ENCODE data around the gene MINDY4.

The MINDY4 gene

DNA sequence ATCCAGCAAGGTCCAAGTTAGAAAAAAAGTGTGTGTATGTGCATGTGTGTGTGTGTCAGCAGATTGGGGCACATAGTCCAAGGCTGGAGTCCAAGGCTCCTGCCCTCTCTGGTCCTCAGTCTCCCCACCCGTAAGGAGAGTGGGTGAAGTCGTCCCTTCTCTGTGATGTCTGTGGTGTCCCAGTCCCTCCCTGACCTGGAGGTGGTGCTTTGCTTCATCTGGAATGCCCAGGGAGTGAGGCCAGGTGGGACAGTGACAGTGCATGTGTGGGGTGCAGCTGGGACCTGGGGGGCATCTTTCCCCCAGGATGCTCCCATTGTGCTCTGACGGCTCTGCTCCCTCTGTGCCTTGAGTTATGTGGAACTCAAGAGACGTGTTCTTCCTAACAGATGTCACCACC lies 158.5 kb downstream of the MINDY4 start:
- no peak for FAIRE-seq
- no peak for DNase-seq (ENCODE audit: insufficient read length, low spot score)
- no peak for TF ChIP-seq SPI1 (IDR thresholded peaks at IDR 0.05; ENCODE audit: low read depth, low read length)
- TF ChIP-seq POLR2A (IDR thresholded peaks at IDR 0.05; ENCODE audit: low read depth, low read length) = no peak
- TF ChIP-seq POLR2AphosphoS5 (IDR thresholded peaks at IDR 0.05; ENCODE audit: low read depth, low read length) = no peak
- no peak for TF ChIP-seq POU2F2 (IDR thresholded peaks at IDR 0.05; ENCODE audit: low read depth, low read length)
- no peak for TF ChIP-seq PAX5 (IDR thresholded peaks at IDR 0.05; ENCODE audit: insufficient read depth, low read length, severe bottlenecking)

GRCh38 chr7:30930621-30931020 lies 159.4 kb downstream of the MINDY4 start:
- FAIRE-seq (no peak), DNase-seq (ENCODE audit: insufficient read length, low spot score) (no peak)
- TF ChIP-seq POLR2AphosphoS5 (IDR thresholded peaks at IDR 0.05; ENCODE audit: low read depth, low read length) (no peak), TAF1 (IDR thresholded peaks at IDR 0.05; ENCODE audit: low read depth, low read length) (no peak), PAX5 (IDR thresholded peaks at IDR 0.05; ENCODE audit: insufficient read depth, low read length, severe bottlenecking) (no peak), POLR2A (IDR thresholded peaks at IDR 0.05; ENCODE audit: low read depth, low read length) (no peak), POU2F2 (IDR thresholded peaks at IDR 0.05; ENCODE audit: low read depth, low read length) (no peak), SPI1 (IDR thresholded peaks at IDR 0.05; ENCODE audit: low read depth, low read length) (no peak)

DNA sequence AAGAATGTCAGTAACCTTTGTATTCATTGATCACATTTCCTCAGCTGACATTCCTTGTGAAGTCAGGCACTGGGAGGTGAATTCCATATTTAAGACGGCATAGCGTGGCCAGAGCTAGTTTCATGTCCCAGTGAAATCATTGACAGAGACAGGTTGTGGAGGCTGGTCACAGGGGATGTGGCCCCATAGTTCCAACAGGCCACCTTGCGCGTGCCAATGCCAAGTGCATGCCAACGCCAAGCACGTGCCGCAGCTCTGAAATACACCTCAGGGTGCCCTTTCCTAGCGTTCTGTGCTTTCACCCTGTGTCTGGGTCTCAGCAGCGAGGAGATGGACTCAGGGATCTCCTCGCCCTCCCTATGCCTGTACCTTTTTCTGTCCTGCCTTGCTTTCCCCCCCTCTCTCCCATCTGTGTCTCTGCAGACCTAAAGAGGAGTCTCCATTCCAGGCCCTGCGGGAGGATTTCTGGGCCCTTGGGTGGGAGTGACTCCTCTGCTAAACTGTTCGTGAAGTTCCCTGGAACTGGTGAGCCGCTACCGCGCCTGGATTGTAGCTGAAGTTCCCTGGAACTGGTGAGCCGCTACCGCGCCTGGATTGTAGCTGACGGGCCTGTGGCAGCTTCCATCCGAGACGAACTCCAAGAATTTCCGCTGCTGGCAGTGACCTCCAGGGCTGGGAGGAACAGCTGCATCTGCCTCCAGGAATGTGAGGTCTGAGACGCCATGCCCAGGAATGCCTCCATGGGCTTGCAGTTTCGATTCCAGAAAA lies 160.1 kb downstream of the MINDY4 start:
- DNase-seq (ENCODE audit: insufficient read length, low spot score) (no peak), FAIRE-seq (no peak)
- no peak for TF ChIP-seq POLR2AphosphoS5 (IDR thresholded peaks at IDR 0.05; ENCODE audit: low read depth, low read length)
- TF ChIP-seq POU2F2 (IDR thresholded peaks at IDR 0.05; ENCODE audit: low read depth, low read length) = no peak
- TF ChIP-seq POLR2A (IDR thresholded peaks at IDR 0.05; ENCODE audit: low read depth, low read length) = no peak
- no peak for TF ChIP-seq TAF1 (IDR thresholded peaks at IDR 0.05; ENCODE audit: low read depth, low read length)
- TF ChIP-seq SPI1 (IDR thresholded peaks at IDR 0.05; ENCODE audit: low read depth, low read length) = no peak
- TF ChIP-seq PAX5 (IDR thresholded peaks at IDR 0.05; ENCODE audit: insufficient read depth, low read length, severe bottlenecking) = no peak

DNA sequence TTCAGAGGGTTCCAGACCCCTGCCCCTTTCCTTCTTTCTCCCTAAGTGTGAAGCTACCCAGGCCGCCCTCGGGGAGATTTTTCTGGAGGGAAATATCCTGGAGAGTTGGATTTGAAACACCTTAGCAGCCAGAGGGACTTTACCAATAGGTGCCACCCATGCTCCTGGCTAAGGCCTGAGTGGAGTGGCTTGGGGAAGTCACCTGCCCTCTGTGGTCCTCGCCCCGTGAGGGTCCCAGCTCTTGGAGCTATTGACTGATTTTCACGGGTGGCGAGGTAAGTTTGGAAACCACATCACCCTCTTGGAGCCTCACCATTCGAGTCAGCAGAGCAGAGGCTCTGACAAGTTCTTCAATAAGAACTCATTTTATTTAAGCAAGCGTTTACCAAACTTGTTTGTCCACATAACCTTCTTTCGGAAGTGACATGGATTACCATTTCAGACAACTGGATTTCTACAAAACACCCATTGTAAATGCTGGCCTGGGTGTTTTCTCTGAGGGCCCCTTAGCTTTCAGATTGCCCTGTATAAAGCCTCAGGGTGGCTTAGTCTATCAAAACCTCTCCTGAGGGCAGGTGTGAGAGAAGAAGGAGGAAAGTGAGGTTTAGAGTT lies 160.8 kb downstream of the MINDY4 start:
- FAIRE-seq (no peak), DNase-seq (ENCODE audit: insufficient read length, low spot score) (no peak)
- TF ChIP-seq POLR2A (IDR thresholded peaks at IDR 0.05; ENCODE audit: low read depth, low read length) = no peak
- no peak for TF ChIP-seq PAX5 (IDR thresholded peaks at IDR 0.05; ENCODE audit: insufficient read depth, low read length, severe bottlenecking)
- no peak for TF ChIP-seq POU2F2 (IDR thresholded peaks at IDR 0.05; ENCODE audit: low read depth, low read length)
- no peak for TF ChIP-seq POLR2AphosphoS5 (IDR thresholded peaks at IDR 0.05; ENCODE audit: low read depth, low read length)
- TF ChIP-seq TAF1 (IDR thresholded peaks at IDR 0.05; ENCODE audit: low read depth, low read length) = no peak
- TF ChIP-seq SPI1 (IDR thresholded peaks at IDR 0.05; ENCODE audit: low read depth, low read length) = no peak

DNA sequence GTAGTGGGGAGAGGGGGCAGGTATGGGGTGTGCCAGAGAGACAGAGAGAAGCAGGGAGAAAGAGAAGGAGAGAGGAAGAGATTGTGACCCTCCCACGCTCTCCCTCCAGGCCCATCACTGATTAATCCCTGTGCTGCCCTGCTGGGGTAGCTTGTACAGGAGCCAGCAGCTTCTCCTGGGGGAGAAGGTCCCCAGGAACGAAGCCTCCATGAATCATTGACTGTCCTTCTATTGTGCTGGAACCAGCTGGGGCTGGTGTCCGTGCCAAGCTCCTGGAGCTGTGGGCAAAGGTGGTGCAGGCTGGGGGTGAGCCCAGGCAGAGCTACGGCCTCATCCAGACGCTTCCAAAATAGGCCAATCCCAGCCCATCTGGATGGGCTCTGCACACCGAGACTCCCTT lies 161.3 kb downstream of the MINDY4 start:
- no peak for TF ChIP-seq TAF1 (IDR thresholded peaks at IDR 0.05; ENCODE audit: low read depth, low read length)
- TF ChIP-seq PAX5 (IDR thresholded peaks at IDR 0.05; ENCODE audit: insufficient read depth, low read length, severe bottlenecking) = no peak
- TF ChIP-seq POLR2A (IDR thresholded peaks at IDR 0.05; ENCODE audit: low read depth, low read length) = no peak
- TF ChIP-seq POLR2AphosphoS5 (IDR thresholded peaks at IDR 0.05; ENCODE audit: low read depth, low read length) = no peak
- TF ChIP-seq SPI1 (IDR thresholded peaks at IDR 0.05; ENCODE audit: low read depth, low read length) = no peak
- TF ChIP-seq POU2F2 (IDR thresholded peaks at IDR 0.05; ENCODE audit: low read depth, low read length) = no peak
- FAIRE-seq (no peak), DNase-seq (ENCODE audit: insufficient read length, low spot score) (no peak)

DNA sequence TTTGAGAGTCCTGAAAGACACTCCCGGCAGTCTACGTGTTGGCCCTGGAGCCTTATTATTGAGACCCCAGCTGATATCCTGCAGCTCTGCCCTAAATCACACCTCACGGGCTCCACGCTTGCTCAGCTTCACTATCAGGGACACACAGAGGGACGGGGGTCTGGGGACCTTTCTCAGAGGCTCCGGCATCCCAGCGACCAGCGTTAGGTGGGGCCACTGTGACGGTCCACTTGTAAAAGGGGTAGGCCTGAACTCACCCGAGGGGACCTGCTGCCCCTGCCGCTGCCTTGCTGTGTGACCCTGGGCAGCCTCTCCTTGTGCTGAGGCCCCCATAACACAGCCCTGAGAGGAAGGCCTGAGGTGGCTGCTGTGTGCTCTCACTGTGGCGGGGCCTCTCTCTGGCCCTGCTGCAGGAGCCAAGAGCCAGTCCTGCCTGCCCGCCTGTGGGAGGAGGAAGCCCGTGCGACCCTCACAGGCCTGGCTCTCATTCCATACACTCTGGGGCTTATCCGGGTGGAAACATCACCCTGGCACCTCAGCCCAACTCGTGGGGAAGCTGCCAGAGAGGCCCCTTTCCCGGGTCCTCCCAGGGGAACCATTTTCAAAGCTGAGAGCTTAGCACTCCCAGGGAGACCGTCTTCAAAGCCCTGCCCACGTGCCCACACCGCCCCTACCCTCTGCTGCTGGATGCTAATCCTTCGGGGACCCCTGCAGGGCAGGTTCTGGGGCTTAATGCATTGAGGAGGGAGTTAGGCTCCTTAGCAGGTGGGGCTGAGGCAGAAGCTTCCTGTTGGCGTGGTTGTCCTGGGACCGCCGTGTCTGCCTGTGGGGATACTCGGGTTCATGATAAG lies 162.1 kb downstream of the MINDY4 start:
- no peak for TF ChIP-seq PAX5 (IDR thresholded peaks at IDR 0.05; ENCODE audit: insufficient read depth, low read length, severe bottlenecking)
- TF ChIP-seq SPI1 (IDR thresholded peaks at IDR 0.05; ENCODE audit: low read depth, low read length) = no peak
- FAIRE-seq (no peak), DNase-seq (ENCODE audit: insufficient read length, low spot score) (no peak)

- no peak for TF ChIP-seq POLR2A (IDR thresholded peaks at IDR 0.05; ENCODE audit: low read depth, low read length)
- no peak for TF ChIP-seq SPI1 (IDR thresholded peaks at IDR 0.05; ENCODE audit: low read depth, low read length)
- TF ChIP-seq PAX5 (IDR thresholded peaks at IDR 0.05; ENCODE audit: insufficient read depth, low read length, severe bottlenecking) = no peak
- TF ChIP-seq POLR2AphosphoS5 (IDR thresholded peaks at IDR 0.05; ENCODE audit: low read depth, low read length) = no peak
- no peak for TF ChIP-seq POU2F2 (IDR thresholded peaks at IDR 0.05; ENCODE audit: low read depth, low read length)
- TF ChIP-seq TAF1 (IDR thresholded peaks at IDR 0.05; ENCODE audit: low read depth, low read length) = no peak
- DNase-seq (ENCODE audit: insufficient read length, low spot score) (no peak), FAIRE-seq (no peak)
Measured at GRCh38 chr7:30934225-30934624, 163.0 kb downstream of the MINDY4 start.

DNA sequence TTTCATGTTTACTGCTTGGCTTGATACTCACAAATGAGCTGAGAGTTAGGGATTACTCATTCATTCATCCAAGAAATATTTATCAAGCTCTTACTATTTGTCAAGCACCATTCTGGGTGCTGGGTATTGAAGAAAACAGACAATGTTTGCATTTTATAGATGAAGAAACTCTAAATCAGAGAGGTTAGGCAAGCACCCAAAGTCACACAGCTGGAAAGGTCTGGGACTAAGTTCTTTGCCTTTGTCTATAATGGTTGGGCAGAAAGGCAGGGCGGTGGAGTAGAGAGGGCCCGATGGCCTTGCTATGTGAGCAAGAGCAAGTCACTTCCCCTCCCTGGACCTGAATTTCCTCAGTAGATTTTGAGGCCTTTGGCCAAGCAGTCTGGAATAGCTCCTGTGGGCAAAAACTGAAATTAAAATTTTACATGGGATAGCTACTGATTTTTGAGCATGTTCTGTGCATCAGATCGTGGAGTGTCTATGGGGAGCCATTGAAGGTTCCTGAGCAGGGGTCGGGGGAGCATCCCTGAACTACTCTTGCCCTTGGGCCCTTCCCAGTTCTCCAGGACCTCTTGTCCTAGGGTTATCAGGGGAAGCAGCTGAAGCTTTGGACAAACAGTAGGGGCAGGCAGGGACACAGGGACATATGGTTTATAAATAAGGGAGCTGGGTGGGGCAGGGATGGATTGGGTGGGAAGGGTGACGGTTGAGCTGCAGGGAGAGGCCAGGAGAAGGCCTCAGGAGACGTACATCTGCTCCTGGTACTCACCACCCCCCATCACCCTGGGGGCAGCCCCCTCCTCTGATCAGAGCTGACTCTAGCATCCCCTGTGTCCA lies 163.7 kb downstream of the MINDY4 start:
- no peak for TF ChIP-seq POU2F2 (IDR thresholded peaks at IDR 0.05; ENCODE audit: low read depth, low read length)
- TF ChIP-seq POLR2A (IDR thresholded peaks at IDR 0.05; ENCODE audit: low read depth, low read length) = no peak
- no peak for TF ChIP-seq PAX5 (IDR thresholded peaks at IDR 0.05; ENCODE audit: insufficient read depth, low read length, severe bottlenecking)
- no peak for TF ChIP-seq SPI1 (IDR thresholded peaks at IDR 0.05; ENCODE audit: low read depth, low read length)
- no peak for TF ChIP-seq TAF1 (IDR thresholded peaks at IDR 0.05; ENCODE audit: low read depth, low read length)

GRCh38 chr7:30935569-30935877 lies 164.3 kb downstream of the MINDY4 start:
- FAIRE-seq (no peak), DNase-seq (ENCODE audit: insufficient read length, low spot score) (no peak)
- TF ChIP-seq POU2F2 (IDR thresholded peaks at IDR 0.05; ENCODE audit: low read depth, low read length) (no peak), POLR2AphosphoS5 (IDR thresholded peaks at IDR 0.05; ENCODE audit: low read depth, low read length) (no peak), TAF1 (IDR thresholded peaks at IDR 0.05; ENCODE audit: low read depth, low read length) (no peak), SPI1 (IDR thresholded peaks at IDR 0.05; ENCODE audit: low read depth, low read length) (no peak), PAX5 (IDR thresholded peaks at IDR 0.05; ENCODE audit: insufficient read depth, low read length, severe bottlenecking) (no peak), POLR2A (IDR thresholded peaks at IDR 0.05; ENCODE audit: low read depth, low read length) (no peak)

More for the DNA sequence above, 163.7 kb downstream of the MINDY4 start:
- DNase-seq (ENCODE audit: insufficient read length, low spot score) (no peak), FAIRE-seq (no peak)

Data from GM12891 (cell line).